HEK293 (cell line): Measurements from ENCODE around the gene LGALSL.

Source experiments
- CTCF ChIA-PET: fragments of 350-600 bp; formaldehyde crosslinking; extraction: SDS; loops from one replicate; lab custom pipeline; 2021; ENCODE audit warnings: antibody characterized with exemption; lab: Yijun Ruan, JAX
- POLR2A ChIA-PET: fragments of 300-600 bp; formaldehyde crosslinking; extraction: SDS; loops from one replicate; lab custom pipeline; 2020; ENCODE audit warnings: antibody characterized with exemption, inconsistent platforms; lab: Yijun Ruan, JAX
- H3K27ac ChIP-seq: fragments of 200-500 bp; sonication (Bioruptor generic); 2 replicates; pipeline ENCODE4 v1.5.1; 2014; ENCODE audit warnings: low read depth, low read length, control low read depth, inconsistent platforms; ENCODE audit errors: extremely low read depth
- H3K36me3 ChIP-seq, 2 experiments: fragments of 200-500 bp in 1 of 2; sonication (Bioruptor generic) in 1 of 2; 1 replicate in 1 of 2; 2 replicates in 1 of 2; pipeline ENCODE4 v1.5.1; 2014 to 2017; ENCODE audit warnings: inconsistent platforms in 2 of 2, low read length in 2 of 2; ENCODE audit not compliant: control insufficient read depth in 2 of 2, insufficient read depth in 1 of 2
- H3K4me1 ChIP-seq: fragments of 200-500 bp; sonication (Bioruptor generic); 2 replicates; pipeline ENCODE4 v1.5.1; 2014; ENCODE audit warnings: mild to moderate bottlenecking, low read length, inconsistent platforms; ENCODE audit not compliant: control insufficient read depth, insufficient read depth
- H3K4me3 ChIP-seq: 2 replicates; pipeline ENCODE4 v1.5.1; 2011; ENCODE audit warnings: low read depth, mild to moderate bottlenecking, control low read depth, low read length, moderate library complexity
- H3K9me3 ChIP-seq: fragments of 200-500 bp; sonication (Bioruptor generic); 2 replicates; pipeline ENCODE4 v1.5.1; 2014; ENCODE audit warnings: low read depth, low read length, inconsistent platforms; ENCODE audit not compliant: control insufficient read depth, insufficient read depth
- BCL6B ChIP-seq: fragments of 450-650 bp; formaldehyde crosslinking; IDR thresholded peaks from 2 replicates; pipeline ENCODE4 v1.5.1; 2017; ENCODE audit warnings: missing biosample characterization, missing genetic modification characterization
- HOXD13 ChIP-seq: sonication (generic); formaldehyde crosslinking; IDR thresholded peaks from 2 replicates; pipeline ENCODE4 v1.8.0; 2022; ENCODE audit warnings: missing genetic modification reagents, borderline replicate concordance
- OSR2 ChIP-seq: fragments of 450-650 bp; formaldehyde crosslinking; IDR thresholded peaks from 2 replicates; pipeline ENCODE4 v1.5.1; 2016; ENCODE audit warnings: missing biosample characterization, missing genetic modification characterization
- ZBTB17 ChIP-seq: fragments of 450-650 bp; formaldehyde crosslinking; IDR thresholded peaks from 2 replicates; pipeline ENCODE4 v1.5.1; 2016; ENCODE audit warnings: missing biosample characterization, missing genetic modification characterization
- ZBTB48 ChIP-seq: fragments of 450-650 bp; formaldehyde crosslinking; IDR thresholded peaks from 2 replicates; pipeline ENCODE4 v1.5.1; 2016; ENCODE audit warnings: missing biosample characterization, missing genetic modification characterization
- ZIC2 ChIP-seq: fragments of 450-650 bp; formaldehyde crosslinking; IDR thresholded peaks from 2 replicates; pipeline ENCODE4 v1.5.1; 2016; ENCODE audit warnings: missing biosample characterization, missing genetic modification characterization
- ZNF121 ChIP-seq: fragments of 450-650 bp; formaldehyde crosslinking; IDR thresholded peaks from 2 replicates; pipeline ENCODE4 v1.5.1; 2016; ENCODE audit warnings: missing biosample characterization, missing genetic modification characterization
- ZNF133 ChIP-seq: fragments of 450-650 bp; formaldehyde crosslinking; IDR thresholded peaks from 2 replicates; pipeline ENCODE4 v1.5.1; 2016; ENCODE audit warnings: missing biosample characterization, missing genetic modification characterization
- ZNF341 ChIP-seq: fragments of 450-650 bp; formaldehyde crosslinking; IDR thresholded peaks from 2 replicates; pipeline ENCODE4; 2016; ENCODE audit warnings: low read depth, missing biosample characterization, missing genetic modification characterization
- ZNF544 ChIP-seq: fragments of 450-650 bp; formaldehyde crosslinking; IDR thresholded peaks from 2 replicates; pipeline ENCODE4 v1.5.0; 2017; ENCODE audit warnings: missing biosample characterization, missing genetic modification characterization
- ZNF629 ChIP-seq: fragments of 450-650 bp; formaldehyde crosslinking; IDR thresholded peaks from 2 replicates; pipeline ENCODE4 v1.5.1; 2017; ENCODE audit warnings: missing biosample characterization, missing genetic modification characterization
- ZNF704 ChIP-seq: fragments of 450-650 bp; formaldehyde crosslinking; IDR thresholded peaks from 2 replicates; pipeline ENCODE4 v1.5.1; 2016; ENCODE audit warnings: missing biosample characterization, missing genetic modification characterization
- ZNF830 ChIP-seq: fragments of 450-650 bp; IDR thresholded peaks from 2 replicates; pipeline ENCODE4 v1.5.0; 2018; ENCODE audit warnings: missing biosample characterization, missing genetic modification characterization, low read depth, mild to moderate bottlenecking, moderate library complexity
- ZNF843 ChIP-seq: fragments of 450-650 bp; formaldehyde crosslinking; IDR thresholded peaks from 2 replicates; pipeline ENCODE4 v1.5.1; 2016; ENCODE audit warnings: missing biosample characterization, missing genetic modification characterization
- TF ChIP-seq, protein P1 (sequence below): fragments of 450-650 bp; formaldehyde crosslinking; conservative IDR thresholded peaks from 2 replicates; pipeline ENCODE4 v1.5.1; 2016; ENCODE audit warnings: low read depth, missing biosample characterization, missing genetic modification characterization
- TF ChIP-seq, protein P2 (sequence below): fragments of 450-650 bp; formaldehyde crosslinking; IDR thresholded peaks from 2 replicates; pipeline ENCODE4 v1.5.1; 2016; ENCODE audit warnings: missing biosample characterization, missing genetic modification characterization

LGALSL gene

GRCh38 chr2:64406407-64406774, 47.6 kb upstream of the LGALSL start:
- TF ChIP-seq BCL6B (tag by site-specific recombination) (no peak), ZNF830 (tag by site-specific recombination) (no peak), ZNF704 (tag by site-specific recombination) (no peak), HOXD13 (no peak), ZNF629 (tag by site-specific recombination) (no peak)
- H3K4me3 ChIP-seq = no peak overlapping the region
- H3K36me3 ChIP-seq = no peaks in the 10 kb centered on the region
- peaks cover 5% of the 10 kb centered on the region; the same call in 1 of the 2 replicates for H3K4me1 ChIP-seq
- ChIA-PET POLR2A (no interaction called here), CTCF (interaction anchor here (0.7 to 1.0 kb wide), 2 partner anchors 16 to 82 kb away, joined by 3 read pairs; no protein-coding TSS in a partner anchor)
- no peaks in the 10 kb centered on the region for H3K9me3 ChIP-seq
- no peak overlapping the region for H3K27ac ChIP-seq

- H3K4me1 ChIP-seq = no peaks in the 10 kb centered on the region
- no peaks in the 10 kb centered on the region for H3K36me3 ChIP-seq
- H3K4me3 ChIP-seq = no peak overlapping the region
- H3K9me3 ChIP-seq = no peaks in the 10 kb centered on the region
- H3K27ac ChIP-seq = no peak overlapping the region
- no peak for TF ChIP-seq ZNF121 (tag by site-specific recombination)
- no peak for TF ChIP-seq ZIC2 (tag by site-specific recombination)
- TF ChIP-seq ZNF341 (tag by site-specific recombination) = no peak
- TF ChIP-seq ZNF544 (tag by site-specific recombination) = no peak
- no peak for TF ChIP-seq ZBTB48 (tag by site-specific recombination)
- TF ChIP-seq ZNF133 = no peak
- no peak for TF ChIP-seq OSR2 (tag by site-specific recombination)
- no peak for TF ChIP-seq ZNF843
- TF ChIP-seq, protein P1, sequence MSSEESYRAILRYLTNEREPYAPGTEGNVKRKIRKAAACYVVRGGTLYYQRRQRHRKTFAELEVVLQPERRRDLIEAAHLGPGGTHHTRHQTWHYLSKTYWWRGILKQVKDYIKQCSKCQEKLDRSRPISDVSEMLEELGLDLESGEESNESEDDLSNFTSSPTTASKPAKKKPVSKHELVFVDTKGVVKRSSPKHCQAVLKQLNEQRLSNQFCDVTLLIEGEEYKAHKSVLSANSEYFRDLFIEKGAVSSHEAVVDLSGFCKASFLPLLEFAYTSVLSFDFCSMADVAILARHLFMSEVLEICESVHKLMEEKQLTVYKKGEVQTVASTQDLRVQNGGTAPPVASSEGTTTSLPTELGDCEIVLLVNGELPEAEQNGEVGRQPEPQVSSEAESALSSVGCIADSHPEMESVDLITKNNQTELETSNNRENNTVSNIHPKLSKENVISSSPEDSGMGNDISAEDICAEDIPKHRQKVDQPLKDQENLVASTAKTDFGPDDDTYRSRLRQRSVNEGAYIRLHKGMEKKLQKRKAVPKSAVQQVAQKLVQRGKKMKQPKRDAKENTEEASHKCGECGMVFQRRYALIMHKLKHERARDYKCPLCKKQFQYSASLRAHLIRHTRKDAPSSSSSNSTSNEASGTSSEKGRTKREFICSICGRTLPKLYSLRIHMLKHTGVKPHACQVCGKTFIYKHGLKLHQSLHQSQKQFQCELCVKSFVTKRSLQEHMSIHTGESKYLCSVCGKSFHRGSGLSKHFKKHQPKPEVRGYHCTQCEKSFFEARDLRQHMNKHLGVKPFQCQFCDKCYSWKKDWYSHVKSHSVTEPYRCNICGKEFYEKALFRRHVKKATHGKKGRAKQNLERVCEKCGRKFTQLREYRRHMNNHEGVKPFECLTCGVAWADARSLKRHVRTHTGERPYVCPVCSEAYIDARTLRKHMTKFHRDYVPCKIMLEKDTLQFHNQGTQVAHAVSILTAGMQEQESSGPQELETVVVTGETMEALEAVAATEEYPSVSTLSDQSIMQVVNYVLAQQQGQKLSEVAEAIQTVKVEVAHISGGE (tag by site-specific recombination) = no peak
- POLR2A ChIA-PET = no interaction called here
- CTCF ChIA-PET = no interaction called here
These were observed 45.9 kb upstream of the LGALSL start for GRCh38 chr2:64408031-64408430.

DNA sequence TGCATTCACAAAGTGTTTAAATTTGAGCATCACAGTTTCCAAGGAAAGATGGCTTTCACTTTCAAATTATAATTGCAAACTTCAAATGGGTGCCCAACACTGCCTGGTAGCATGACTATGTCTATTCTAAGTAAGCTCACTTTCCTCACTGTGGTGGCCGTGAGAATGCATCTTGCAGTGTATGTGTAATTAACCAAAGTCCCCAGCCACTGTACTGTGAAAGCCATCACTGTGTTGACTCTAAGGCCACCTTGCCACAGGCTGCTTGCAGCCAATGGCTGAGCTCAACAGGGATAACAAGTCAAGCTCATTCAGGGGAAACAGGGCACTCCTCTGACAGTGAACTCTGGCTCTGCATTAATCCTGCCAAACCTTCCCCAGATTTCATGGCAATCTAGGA, 43.3 kb upstream of the LGALSL start:
- CTCF ChIA-PET = interaction anchor here (1.9 kb wide), 1 partner anchor 80 kb away, joined by 8 read pairs; no protein-coding TSS in a partner anchor

More for the DNA sequence above, 43.3 kb upstream of the LGALSL start:
- no peaks in the 10 kb centered on the region for H3K9me3 ChIP-seq
- H3K4me1 ChIP-seq = no peaks in the 10 kb centered on the region
- no peak overlapping the region for H3K4me3 ChIP-seq
- TF ChIP-seq ZBTB17 (tag by site-specific recombination) = 0 out of 2 replicates have a peak, but pooled peaks have one; percentile 15
- TF ChIP-seq, protein P2, sequence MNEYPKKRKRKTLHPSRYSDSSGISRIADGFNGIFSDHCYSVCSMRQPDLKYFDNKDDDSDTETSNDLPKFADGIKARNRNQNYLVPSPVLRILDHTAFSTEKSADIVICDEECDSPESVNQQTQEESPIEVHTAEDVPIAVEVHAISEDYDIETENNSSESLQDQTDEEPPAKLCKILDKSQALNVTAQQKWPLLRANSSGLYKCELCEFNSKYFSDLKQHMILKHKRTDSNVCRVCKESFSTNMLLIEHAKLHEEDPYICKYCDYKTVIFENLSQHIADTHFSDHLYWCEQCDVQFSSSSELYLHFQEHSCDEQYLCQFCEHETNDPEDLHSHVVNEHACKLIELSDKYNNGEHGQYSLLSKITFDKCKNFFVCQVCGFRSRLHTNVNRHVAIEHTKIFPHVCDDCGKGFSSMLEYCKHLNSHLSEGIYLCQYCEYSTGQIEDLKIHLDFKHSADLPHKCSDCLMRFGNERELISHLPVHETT = no peak
- TF ChIP-seq, all 188 proteins: peak for 1
- H3K36me3 ChIP-seq = no peaks in the 10 kb centered on the region
- POLR2A ChIA-PET = no interaction called here
- no peak overlapping the region for H3K27ac ChIP-seq
